Stomach (tissue), 9 donors: Measurements from ENCODE around the gene ATP9A. TPM values are rescaled to one million over a fixed set of nuclear protein-coding genes. Genes with fewer than 3 reads are reported as not detected.
"Not testable (repeated sequence)": the region's sequence is repeated elsewhere in the genome, so short reads cannot be mapped to it uniquely, and the experiment has no call there.

Source experiments
- DNase-seq, 2 donors: peaks; one replicate each; pipeline versions ENCODE4 v3.0.0 to v3.0.0-alpha.2; 2013 to 2019
- H3K27ac ChIP-seq, 5 donors: fragments of 200-600 bp in 4 of 5; sonication (generic) in 4 of 5; one replicate each; pipeline ENCODE4 v1.5.1; 2013 to 2019; ENCODE audit warnings: mild to moderate bottlenecking in 1 of 5, moderate library complexity in 1 of 5
- H3K27me3 ChIP-seq, 3 donors: fragments of 200-600 bp; sonication (generic); one replicate each; pipeline ENCODE4 v1.5.1; 2017 to 2019; ENCODE audit warnings: mixed run types in 1 of 3
- H3K36me3 ChIP-seq, 4 donors: fragments of 200-600 bp; sonication (generic); 1 replicate in 3 of 4; 2 replicates in 1 of 4; pipeline ENCODE4 v1.5.1; 2016 to 2019
- H3K4me1 ChIP-seq, 4 donors: fragments of 200-600 bp; sonication (generic); one replicate each; pipeline ENCODE4 v1.5.1; 2016 to 2019
- H3K4me3 ChIP-seq, 4 donors: fragments of 200-600 bp; sonication (generic) in 3 of 4; one replicate each; pipeline ENCODE4 v1.5.1; 2016 to 2019; ENCODE audit warnings: mild to moderate bottlenecking in 1 of 4
- H3K9me3 ChIP-seq, 4 donors: fragments of 200-600 bp; sonication (generic); one replicate each; pipeline ENCODE4 v1.5.1; 2016 to 2019
- EP300 ChIP-seq: sonication (generic); formaldehyde crosslinking; IDR thresholded peaks from one replicate; pipeline ENCODE4 v1.6.1; 2017; ENCODE audit warnings: antibody characterized with exemption
- POLR2A ChIP-seq, 4 donors: fragments of 450-650 bp; IDR thresholded peaks; one replicate each; pipeline ENCODE4 v1.6.1; 2016; ENCODE audit warnings: antibody characterized with exemption in 4 of 4, control low read depth in 2 of 4, mild to moderate bottlenecking in 1 of 4, moderate library complexity in 1 of 4
- POLR2AphosphoS5 ChIP-seq, 3 donors: sonication (generic); formaldehyde crosslinking; IDR thresholded peaks; one replicate each; pipeline ENCODE4 v1.6.1; 2016; ENCODE audit warnings: antibody characterized with exemption in 3 of 3
- WGBS, 5 donors: extraction: QIAGEN DNeasy Blood & Tissue Kit in 3 of 5; methylation state at CpG; one replicate each; pipeline versions ENCODE4 v1.1.5 to v1.1.7; 2013 to 2018; 5-methylcytosine and 5-hydroxymethylcytosine counted together
- intact Hi-C: fragments of 100-400 bp; cut with DNase I; formaldehyde crosslinking; loops from one replicate; pipeline ENCODE4 v1.15.1; 2023; ENCODE audit warnings: low total_unique reads
- polyA plus RNA-seq, 3 donors: library from polyadenylated mRNA; stranded (reverse); fragments of 200-250 nt; gene quantifications; one replicate each; pipeline ENCODE4 v1.2.3, GENCODE V29; 2013
- total RNA-seq, 5 donors: library from RNA; depleted of rRNA; stranded (reverse); fragments of >200 nt; gene quantifications; one replicate each; pipeline versions ENCODE4 v1.1.0 to v1.2.3, GENCODE V29; 2014 to 2016
- TF ChIP-seq, protein P1 (sequence below), 7 experiments: fragments of 450-650 bp in 4 of 7; fragments of 200-600 bp in 3 of 7; sonication (generic) in 3 of 7; IDR thresholded peaks; one replicate each; pipeline ENCODE4 v1.5.1; 2016 to 2019; ENCODE audit warnings: antibody characterized with exemption in 7 of 7, control low read depth in 2 of 7, mild to moderate bottlenecking in 1 of 7
- donor health status: healthy with polysubstance abuse.
- donor health status: Bipolar disorder and iron deficiency.
- donor health status: healthy.

ATP9A gene
- total and polyA plus RNA-seq, 8 donors = 3.2 to 58.9 (median 12.7) TPM

DNA sequence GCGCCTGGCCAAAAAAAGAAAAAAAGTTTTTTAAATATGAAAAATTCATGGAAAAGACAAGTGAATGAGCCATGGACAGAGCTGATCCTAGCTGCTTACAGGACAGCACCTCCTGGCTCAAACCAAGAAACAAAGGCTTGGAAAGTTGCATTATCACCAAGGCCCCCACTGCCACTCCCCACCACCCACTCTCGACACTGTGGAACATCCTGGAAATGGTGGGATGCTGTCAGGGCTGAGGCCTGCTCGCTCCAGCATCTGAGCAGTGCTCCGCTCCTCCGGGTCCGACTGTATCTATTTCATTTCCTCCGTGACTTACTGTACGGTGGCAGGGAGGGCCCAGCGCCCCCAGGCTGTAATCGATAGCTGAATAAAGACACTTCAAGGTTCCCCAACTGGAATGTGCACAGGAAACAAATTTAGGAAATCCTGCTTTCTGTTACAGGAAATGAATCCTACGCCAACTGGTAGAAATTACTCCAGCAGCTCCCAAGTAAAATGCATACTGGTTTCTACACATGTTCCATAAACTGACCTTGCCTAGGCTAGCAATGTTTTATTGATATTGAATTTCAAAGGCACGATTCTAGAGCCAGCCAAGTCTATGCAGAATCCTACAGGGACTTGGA lies 116.2 kb downstream of the ATP9A start:
- peaks cover 0 to 65% (median 63%) of the 10 kb centered on the region in 4 donors for H3K36me3 ChIP-seq
- peaks cover 0 to 15% (median 0%) of the 10 kb centered on the region in 4 donors for H3K4me1 ChIP-seq
- no peaks in the 10 kb centered on the region for H3K9me3 ChIP-seq
- H3K4me3 ChIP-seq = no peak overlapping the region
- no peak for DNase-seq
- no peak overlapping the region for H3K27ac ChIP-seq
- TF ChIP-seq POLR2AphosphoS5 (IDR thresholded peaks at IDR 0.05) = no peak
- no peak for TF ChIP-seq EP300
- WGBS, 5 donors = 80 to 90% (median 81%) methylated on average over 12 of the region's 12 CpGs
- no peaks in the 10 kb centered on the region for H3K27me3 ChIP-seq
- intact Hi-C loops = no loop called here

DNA sequence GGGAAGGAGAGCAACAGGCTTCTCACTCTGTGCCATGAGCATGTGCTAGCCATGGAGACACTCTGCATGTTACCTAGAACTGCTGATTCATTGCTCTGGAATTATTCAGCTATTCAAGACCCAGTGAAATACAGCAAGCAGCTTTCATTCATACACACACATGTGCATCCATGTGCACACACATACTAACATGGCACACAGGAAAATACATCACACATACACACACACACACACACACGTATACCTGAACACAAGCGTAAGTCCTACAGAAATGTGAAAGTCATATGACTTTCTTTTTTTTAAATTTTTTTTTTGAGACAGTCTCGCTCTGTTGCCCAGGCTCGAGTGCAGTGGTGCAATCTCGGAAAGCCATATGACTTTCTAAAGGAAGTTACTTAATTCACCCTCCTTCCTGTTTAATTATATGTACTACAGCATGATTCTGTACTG lies 117.5 kb downstream of the ATP9A start:
- DNase-seq = no peak
- Histone ChIP-seq H3K9me3 (no peaks in the 10 kb centered on the region), H3K4me3 (no peak overlapping the region), H3K27me3 (no peaks in the 10 kb centered on the region), H3K4me1 (peaks cover 0 to 15% (median 0%) of the 10 kb centered on the region in 4 donors), H3K36me3 (peaks cover 0 to 57% (median 53%) of the 10 kb centered on the region in 4 donors), H3K27ac (no peak overlapping the region)
- intact Hi-C loops = no loop called here
- TF ChIP-seq POLR2AphosphoS5 (IDR thresholded peaks at IDR 0.05) = no peak
- TF ChIP-seq, protein P1, sequence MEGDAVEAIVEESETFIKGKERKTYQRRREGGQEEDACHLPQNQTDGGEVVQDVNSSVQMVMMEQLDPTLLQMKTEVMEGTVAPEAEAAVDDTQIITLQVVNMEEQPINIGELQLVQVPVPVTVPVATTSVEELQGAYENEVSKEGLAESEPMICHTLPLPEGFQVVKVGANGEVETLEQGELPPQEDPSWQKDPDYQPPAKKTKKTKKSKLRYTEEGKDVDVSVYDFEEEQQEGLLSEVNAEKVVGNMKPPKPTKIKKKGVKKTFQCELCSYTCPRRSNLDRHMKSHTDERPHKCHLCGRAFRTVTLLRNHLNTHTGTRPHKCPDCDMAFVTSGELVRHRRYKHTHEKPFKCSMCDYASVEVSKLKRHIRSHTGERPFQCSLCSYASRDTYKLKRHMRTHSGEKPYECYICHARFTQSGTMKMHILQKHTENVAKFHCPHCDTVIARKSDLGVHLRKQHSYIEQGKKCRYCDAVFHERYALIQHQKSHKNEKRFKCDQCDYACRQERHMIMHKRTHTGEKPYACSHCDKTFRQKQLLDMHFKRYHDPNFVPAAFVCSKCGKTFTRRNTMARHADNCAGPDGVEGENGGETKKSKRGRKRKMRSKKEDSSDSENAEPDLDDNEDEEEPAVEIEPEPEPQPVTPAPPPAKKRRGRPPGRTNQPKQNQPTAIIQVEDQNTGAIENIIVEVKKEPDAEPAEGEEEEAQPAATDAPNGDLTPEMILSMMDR (IDR thresholded peaks at IDR 0.05) = no peak
- TF ChIP-seq POLR2A (IDR thresholded peaks at IDR 0.05) = no peak
- TF ChIP-seq EP300 = no peak
- WGBS, 5 donors = 53 to 77% (median 72%) methylated on average over 5 of the region's 5 CpGs

DNA sequence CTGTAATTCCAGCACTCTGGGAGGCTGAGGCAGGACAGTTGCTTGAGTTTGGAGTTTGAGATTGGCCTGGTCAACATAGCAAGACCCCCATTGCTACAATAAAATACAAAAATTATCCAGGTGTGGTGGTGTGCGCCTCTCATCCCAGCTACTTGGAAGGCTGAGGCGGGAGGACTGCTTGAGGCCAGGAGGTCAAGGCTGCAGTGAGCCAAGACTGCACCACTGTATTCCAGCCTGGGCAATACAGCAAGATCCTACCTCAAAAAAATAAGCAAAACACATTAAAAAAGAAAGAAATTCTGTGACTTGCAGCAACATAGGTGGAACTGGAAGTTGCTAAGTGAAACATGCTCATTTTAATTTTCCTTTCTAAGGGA lies 119.6 kb downstream of the ATP9A start:
- Histone ChIP-seq H3K4me3 (no peak overlapping the region), H3K9me3 (no peaks in the 10 kb centered on the region), H3K27ac (no peak overlapping the region), H3K36me3 (peaks cover 0 to 37% (median 35%) of the 10 kb centered on the region in 4 donors), H3K27me3 (no peaks in the 10 kb centered on the region), H3K4me1 (peaks cover 0 to 15% (median 0%) of the 10 kb centered on the region in 4 donors)
- WGBS, 5 donors = 92 to 100% (median 98%) methylated on average over 2 of the region's 2 CpGs
- intact Hi-C loops = no loop called here
- no peak for TF ChIP-seq POLR2A (IDR thresholded peaks at IDR 0.05)
- TF ChIP-seq, protein P1 (IDR thresholded peaks at IDR 0.05) = no peak
- no peak for TF ChIP-seq EP300
- no peak for TF ChIP-seq POLR2AphosphoS5 (IDR thresholded peaks at IDR 0.05)
- no peak for DNase-seq

DNA sequence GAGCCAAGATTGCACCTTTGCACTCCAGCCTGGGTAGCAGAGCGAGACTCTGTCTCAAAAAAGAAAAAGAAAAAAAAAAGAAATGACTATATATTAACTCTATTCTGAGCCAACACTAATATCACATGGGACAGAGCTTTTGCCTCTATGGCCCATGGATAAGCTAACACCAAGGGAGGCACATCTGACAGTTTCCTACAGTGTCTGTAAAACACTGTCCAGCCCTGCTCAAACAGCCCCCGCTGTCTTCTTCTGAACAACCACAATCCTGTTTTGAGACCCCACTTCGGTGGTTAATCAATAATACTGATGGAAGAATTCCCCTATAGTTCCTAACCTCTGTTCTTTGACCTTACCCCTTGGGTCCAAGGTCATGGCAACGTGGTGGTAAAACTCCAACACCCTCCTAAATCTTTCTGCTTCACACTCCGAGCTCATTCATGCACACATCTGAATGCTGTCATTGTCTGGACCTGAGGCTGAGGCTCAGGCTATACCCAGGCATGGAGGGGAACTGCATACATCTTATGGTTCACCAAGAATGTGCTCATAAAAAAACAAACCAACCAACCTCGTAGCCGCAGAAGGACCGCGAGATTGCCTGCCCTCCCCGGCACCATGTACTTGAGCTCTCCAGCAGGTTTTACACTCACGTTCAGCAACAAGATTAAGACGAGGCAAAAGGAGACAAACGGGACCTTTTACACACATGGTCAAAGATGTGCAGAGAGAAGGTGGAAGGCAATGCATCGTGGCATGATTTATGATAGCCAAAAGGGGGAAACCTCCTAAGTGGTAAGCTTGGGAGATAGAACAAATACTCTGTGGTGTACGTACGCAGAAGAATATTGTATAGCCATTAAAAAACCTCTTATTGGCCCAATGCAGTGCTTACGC lies 120.3 kb downstream of the ATP9A start:
- no peak overlapping the region for H3K4me3 ChIP-seq
- peaks cover 0 to 34% (median 29%) of the 10 kb centered on the region in 4 donors for H3K36me3 ChIP-seq
- peaks cover 0 to 15% (median 0%) of the 10 kb centered on the region in 4 donors for H3K4me1 ChIP-seq
- no peaks in the 10 kb centered on the region for H3K9me3 ChIP-seq
- WGBS, 5 donors = 79 to 90% (median 85%) methylated on average over 17 of the region's 17 CpGs
- H3K27me3 ChIP-seq = no peaks in the 10 kb centered on the region
- intact Hi-C loops = no loop called here
- no peak for DNase-seq
- H3K27ac ChIP-seq = no peak overlapping the region
- TF ChIP-seq POLR2AphosphoS5 (IDR thresholded peaks at IDR 0.05) (no peak), POLR2A (IDR thresholded peaks at IDR 0.05) (no peak), EP300 (no peak)
- TF ChIP-seq, protein P1 (IDR thresholded peaks at IDR 0.05) = no peak

DNA sequence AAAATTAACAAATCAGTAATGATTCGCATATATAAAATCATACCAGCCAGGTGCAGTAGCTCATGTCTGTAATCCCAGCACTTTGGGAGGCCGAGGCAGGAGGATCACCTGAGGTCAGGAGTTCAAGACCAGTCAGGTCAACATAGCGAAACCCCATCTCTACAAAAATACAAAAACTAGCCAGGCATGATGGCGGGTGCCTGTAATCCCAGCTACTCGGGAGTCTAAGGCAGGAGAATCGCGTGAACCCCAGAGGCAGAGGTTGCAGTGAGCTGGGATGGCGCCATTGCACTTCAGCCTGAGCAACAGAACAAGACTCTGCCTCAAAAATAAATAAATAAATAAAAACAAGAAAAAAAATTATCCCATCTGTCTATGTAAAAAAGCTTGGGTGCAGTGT lies 124.4 kb downstream of the ATP9A start:
- H3K9me3 ChIP-seq, DNase-seq, H3K27ac ChIP-seq, intact Hi-C loops, H3K4me1 ChIP-seq, H3K27me3 ChIP-seq, H3K4me3 ChIP-seq: not testable (repeated sequence)
- 91 to 99% (median 94%) methylated on average over 8 of the region's 8 CpGs for WGBS, 5 donors
- peaks cover 0 to 23% (median 16%) of the 10 kb centered on the region in 4 donors for H3K36me3 ChIP-seq
